GM12891 (cell line): ENCODE data around the gene AARSD1.

Source experiments
- PAX5 ChIP-seq: IDR thresholded peaks from 2 replicates; pipeline ENCODE4 v1.6.1; 2011; ENCODE audit warnings: low read length, moderate library complexity, mild to moderate bottlenecking; ENCODE audit not compliant: insufficient read depth, severe bottlenecking
- POLR2A ChIP-seq: IDR thresholded peaks from 2 replicates; pipeline ENCODE4 v1.6.1; 2011; ENCODE audit warnings: low read depth, low read length, control low read depth
- POLR2AphosphoS5 ChIP-seq: IDR thresholded peaks from 2 replicates; pipeline ENCODE4 v1.6.1; 2011; ENCODE audit warnings: low read depth, low read length, control low read depth
- TAF1 ChIP-seq: IDR thresholded peaks from 2 replicates; pipeline ENCODE4 v1.6.1; 2011; ENCODE audit warnings: low read depth, low read length, control low read depth

DNA sequence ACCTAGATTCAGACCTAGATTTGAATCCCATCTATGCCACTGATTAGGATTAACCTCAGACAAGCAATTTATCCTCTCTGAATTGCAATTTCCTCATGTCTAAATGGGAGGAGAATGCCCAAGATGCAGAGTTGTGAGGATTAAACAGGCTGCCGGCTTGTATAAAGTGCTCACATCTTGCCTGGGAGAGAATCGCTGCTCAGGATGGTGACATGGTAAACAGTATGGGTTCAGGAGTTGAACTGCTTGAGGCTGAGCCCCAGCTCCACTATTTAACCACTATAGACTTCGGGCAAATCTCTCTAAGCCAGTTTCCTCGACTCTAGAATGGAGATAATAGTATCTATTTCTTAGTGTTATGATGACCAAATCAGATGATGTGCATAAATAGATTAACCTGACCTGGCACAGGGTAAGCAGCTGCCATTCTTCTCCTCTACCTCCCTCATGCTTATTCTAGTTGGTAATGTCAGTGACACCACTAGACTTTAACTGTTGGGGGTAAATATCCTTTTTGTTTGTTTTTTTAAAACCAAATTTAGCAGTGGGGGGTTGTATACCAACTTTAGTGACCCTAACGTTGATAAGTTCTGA is 33.2 kb upstream of the AARSD1 start:
- TF ChIP-seq TAF1 (no peak), POLR2A (no peak), POLR2AphosphoS5 (no peak), PAX5 (no peak)
